Body of pancreas (tissue), 4 donors: Measurements from ENCODE around the gene IL16.

Experiments
- CTCF ChIP-seq, 7 experiments: fragments of 450-650 bp in 4 of 7; fragments of 200-600 bp in 3 of 7; sonication (generic) in 3 of 7; IDR thresholded peaks; one replicate each; pipeline ENCODE4 v1.5.1; 2016 to 2019; ENCODE audit warnings: antibody characterized with exemption in 7 of 7
- POLR2A ChIP-seq, 3 donors: fragments of 450-650 bp; IDR thresholded peaks; one replicate each; pipeline ENCODE4 v1.6.1; 2016; ENCODE audit warnings: antibody characterized with exemption in 3 of 3, mild to moderate bottlenecking in 2 of 3

GRCh38 chr15:81274255-81274654 lies 77.6 kb downstream of the IL16 start:
- TF ChIP-seq POLR2A (IDR thresholded peaks at IDR 0.05) = no peak
- TF ChIP-seq CTCF (IDR thresholded peaks at IDR 0.05) = no peak
